GM19238 (cell line): ENCODE measurements around the gene NGDN.
"Not testable (repeated sequence)": the region's sequence is repeated elsewhere in the genome, so short reads cannot be mapped to it uniquely, and the experiment has no call there.

Experiments used
- DNase-seq: peaks from one replicate; pipeline ENCODE4 v3.0.0; 2011; ENCODE audit warnings: low spot score; ENCODE audit not compliant: insufficient read length

NGDN gene

GRCh38 chr14:23438101-23438971 is 31.2 kb upstream of the NGDN start:
- DNase-seq: no peak

GRCh38 chr14:23439107-23439835 is 30.2 kb upstream of the NGDN start:
- no peak for DNase-seq

DNA sequence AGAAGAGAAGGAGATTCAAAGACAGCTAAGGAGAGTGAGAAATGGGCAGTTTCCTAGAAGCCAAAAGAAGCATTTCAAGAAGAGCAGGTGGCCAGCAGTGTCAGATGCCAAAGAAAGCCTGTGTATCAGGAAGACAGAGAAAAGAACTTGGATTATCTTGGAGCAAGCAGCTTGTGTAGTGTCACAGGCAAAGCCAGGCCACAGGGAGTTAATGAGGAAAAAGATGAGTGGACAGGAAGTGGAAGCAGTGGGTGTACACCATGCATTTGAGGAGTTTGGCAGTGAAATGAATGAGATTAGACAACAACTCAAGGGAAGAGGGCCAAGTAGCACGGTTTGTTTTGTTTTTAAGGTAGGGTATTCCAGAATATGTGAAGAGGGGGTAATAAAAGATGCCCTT is 28.4 kb upstream of the NGDN start:
- no peak for DNase-seq

DNA sequence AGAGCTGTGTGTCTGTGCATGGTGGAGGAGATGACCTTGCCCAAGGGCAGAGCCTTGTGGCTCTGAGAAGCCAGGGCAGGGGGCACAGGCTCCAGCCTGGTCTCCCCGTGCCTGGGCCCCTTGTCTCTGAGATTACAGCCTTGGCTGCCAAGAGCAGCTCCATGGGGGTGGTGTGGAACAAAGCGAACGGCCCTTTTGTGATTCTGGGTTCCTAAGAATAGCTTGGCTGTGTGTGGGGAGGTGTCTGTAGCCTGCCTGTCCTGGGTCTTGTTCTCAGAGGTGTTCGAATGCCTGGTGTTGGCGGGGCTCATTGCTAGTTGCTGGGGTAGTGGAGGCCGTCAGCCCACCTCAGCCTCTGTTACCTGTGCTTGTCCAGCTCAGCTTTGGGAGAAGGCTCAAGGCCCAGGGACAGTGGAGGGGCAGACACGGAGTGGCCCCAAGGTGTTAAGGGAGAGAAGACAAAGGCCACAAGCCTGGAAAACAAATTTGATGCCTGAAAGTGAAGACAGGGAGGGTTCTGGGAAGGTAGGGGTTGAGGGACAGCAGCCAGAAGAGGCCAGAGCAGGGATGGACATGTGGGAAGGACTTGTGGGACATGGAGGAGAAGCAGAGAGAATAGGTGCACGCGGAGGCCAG is 26.7 kb upstream of the NGDN start:
- DNase-seq: no peak

GRCh38 chr14:23443411-23443812 is 26.1 kb upstream of the NGDN start:
- DNase-seq: no peak

DNA sequence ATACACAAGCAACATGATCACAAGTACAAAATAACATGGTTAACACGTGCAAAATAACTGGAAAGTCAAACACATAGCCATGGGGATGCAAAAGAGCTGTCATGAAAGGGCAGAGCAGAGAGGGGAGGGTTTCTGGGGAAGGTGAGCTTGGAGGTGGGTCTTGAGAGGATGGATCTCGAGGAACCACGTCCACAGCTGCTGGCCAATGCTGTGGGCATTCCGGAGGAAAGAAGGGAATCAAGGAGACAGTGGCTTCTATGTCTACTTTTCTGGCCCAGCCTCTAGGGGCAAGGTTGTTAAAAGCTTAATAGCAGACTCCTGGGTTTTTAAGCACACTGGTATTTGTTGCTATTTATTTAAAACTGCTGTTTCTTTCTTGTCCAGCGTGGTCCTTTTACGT is 25.6 kb upstream of the NGDN start:
- no peak for DNase-seq

GRCh38 chr14:23444314-23444713 is 25.2 kb upstream of the NGDN start:
- DNase-seq: no peak

DNA sequence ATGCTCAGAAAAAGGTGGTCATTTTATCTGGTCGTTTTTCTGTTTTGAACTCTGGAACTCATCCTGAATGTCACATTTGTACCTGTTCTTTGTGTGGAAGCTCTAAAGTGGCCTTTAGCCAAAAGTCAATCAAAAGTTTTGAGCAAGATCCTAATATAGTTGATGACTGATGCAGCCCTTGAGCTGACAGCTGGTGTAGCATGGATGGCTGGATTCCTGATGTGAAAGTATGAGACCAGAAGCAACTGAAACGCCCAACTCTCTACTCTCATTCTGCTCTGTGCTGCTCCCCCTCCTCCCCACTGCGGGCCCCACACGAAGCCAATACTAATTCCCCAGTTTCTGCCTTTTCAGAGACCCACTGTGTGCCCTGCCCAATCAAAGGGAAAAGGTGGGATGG is 23.7 kb upstream of the NGDN start:
- DNase-seq: no peak

- DNase-seq: no peak
These were observed 23.1 kb upstream of the NGDN start for GRCh38 chr14:23446291-23446851.

DNA sequence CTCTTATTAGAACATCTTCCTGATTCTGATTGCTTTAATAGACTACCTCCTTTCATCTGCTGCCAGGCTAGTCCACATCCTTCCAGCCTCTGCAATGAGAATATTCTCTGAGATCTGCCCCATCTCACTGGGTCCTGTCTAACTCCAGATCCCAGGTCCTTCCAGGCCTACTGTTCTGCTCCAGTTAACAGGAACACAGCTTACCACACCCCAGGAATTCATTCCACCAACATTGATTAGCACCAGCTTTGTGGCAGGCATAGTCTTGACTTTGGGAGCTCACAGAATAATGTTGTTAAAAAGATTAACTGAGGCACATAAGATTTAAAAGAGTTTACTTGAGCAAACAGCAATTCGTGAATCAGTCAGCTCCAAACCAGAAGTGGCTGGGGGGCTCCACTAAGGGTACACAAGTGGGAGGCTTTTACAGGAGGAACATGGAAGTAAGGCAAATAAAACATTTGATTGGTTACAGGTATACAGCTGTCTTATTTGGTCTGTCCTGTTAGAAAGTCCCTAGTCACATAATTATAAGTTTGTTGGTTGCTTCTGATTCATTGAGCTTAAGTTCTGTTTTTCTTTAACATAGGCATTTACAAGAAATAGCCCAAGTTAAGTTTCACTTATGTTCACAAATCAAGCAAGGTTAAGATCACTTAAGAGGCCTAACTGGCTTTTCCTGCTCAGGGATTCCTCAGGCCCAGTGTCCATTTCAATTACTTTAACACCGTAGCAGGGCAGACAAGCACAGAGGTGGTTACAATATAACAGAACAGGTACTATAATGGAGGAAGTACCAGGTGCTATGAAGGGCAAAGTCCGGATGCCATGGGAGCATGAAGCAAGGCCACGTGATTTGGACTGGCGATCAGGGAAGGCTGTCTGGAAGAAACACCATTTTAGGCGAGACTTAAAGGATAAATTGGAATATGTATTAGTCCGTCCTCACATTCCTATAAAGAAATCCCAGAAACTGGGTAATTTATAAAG is 21.8 kb upstream of the NGDN start:
- DNase-seq: no peak

DNA sequence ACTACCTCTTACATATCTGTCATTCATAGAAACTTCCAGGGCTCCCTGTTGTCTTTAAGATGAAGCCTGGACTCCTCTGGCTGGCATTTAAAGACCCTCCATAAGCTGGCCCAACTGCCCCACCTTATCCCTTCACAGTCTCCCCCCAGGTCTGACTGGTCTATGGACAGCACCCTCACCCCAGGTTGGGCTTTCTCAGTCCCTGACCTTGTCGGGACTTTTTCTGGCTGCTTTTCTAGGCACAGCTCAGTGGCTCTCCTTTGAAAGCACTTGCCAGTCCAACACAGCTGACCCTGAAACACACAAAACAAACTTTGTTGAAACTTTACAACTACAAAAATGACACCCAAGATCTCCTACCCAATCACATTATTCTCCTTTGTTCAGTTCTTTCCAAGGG is 20.2 kb upstream of the NGDN start:
- no peak for DNase-seq

DNA sequence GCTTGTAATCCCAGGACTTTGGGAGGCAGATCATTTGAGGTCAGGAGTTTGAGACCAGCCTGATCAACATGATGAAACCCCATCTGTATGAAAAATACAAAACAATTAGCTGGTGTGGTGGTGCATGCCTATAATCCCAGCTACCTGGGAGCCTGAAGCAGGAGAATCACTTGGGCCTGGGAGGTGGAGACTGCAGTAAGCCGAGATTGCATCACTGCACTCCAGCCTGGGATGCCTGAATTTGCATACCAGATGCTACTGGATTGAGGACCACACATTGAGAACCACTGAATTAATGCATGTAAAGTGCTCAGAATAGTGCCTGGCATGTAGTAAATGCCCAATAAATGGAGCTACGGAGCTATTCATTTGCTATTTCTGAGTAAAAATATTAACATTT is 19.1 kb upstream of the NGDN start:
- DNase-seq: no peak

GRCh38 chr14:23452237-23452636 is 17.3 kb upstream of the NGDN start:
- DNase-seq: no peak

- DNase-seq: no peak
These were observed 15.1 kb upstream of the NGDN start for GRCh38 chr14:23454445-23454856.

DNA sequence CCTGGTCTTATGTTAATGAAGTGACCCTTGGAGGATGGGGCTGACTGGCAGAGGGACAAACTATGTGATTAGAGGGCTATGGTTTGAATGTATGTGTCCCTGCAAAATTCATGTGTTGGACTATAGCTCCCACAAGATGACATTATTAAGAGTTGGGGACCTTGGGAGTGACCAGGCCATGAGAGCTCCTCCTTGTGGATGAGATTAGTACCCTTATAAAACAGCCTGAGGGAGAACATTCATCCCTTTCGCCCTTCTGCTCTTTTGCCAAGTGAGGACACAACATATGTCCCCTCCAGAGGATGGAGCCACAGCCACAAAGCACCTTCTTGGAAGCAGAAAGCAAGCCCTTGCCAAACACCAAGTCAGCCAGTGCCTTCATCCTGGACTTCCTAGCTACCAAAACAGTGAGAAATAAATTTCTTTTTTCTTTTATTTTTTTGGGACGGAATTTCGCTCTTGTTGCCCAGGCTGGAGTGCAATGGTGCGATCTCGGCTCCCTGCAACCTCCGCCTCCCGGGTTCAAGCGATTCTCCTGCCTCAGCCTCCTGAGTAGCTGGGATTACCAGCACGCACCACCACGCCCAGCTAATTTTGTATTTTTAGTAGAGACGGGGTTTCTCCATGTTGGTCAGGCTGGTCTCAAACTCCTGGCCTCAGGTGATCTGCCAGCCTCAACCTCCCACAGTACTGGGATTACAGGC is 12.5 kb upstream of the NGDN start:
- not testable (repeated sequence) for DNase-seq

GRCh38 chr14:23457587-23458445 is 11.7 kb upstream of the NGDN start:
- no peak for DNase-seq

DNA sequence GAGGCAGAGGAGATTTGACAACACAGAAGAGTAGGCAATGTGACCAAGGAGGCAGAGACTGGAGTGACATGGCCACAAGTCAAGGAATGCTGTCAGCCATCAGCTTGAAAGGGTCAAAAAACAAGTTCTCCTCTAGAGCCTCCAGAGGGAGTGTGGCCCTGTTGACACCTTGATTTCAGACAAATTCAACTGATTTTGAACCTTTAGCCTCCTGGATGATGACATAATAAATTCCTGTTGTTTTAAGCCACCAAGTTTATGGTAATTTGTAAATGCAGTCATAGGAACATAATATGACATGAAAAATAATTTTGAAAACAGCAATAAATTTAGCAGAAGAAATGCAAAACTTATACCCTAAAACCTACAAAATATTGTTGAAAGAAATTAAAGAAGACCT is 8.5 kb upstream of the NGDN start:
- DNase-seq: no peak

- no peak for DNase-seq
These were observed 4.8 kb upstream of the NGDN start for GRCh38 chr14:23464700-23465099.

- no peak for DNase-seq
These were observed 4.2 kb upstream of the NGDN start for GRCh38 chr14:23465261-23465660.
